Measurements from ENCODE around the gene PARVA. TPM values are rescaled to one million over a fixed set of nuclear protein-coding genes. Genes with fewer than 3 reads are reported as not detected.

PARVA gene
- total RNA-seq, 1 experiment from 2014 or later = 22.9 TPM

DNA sequence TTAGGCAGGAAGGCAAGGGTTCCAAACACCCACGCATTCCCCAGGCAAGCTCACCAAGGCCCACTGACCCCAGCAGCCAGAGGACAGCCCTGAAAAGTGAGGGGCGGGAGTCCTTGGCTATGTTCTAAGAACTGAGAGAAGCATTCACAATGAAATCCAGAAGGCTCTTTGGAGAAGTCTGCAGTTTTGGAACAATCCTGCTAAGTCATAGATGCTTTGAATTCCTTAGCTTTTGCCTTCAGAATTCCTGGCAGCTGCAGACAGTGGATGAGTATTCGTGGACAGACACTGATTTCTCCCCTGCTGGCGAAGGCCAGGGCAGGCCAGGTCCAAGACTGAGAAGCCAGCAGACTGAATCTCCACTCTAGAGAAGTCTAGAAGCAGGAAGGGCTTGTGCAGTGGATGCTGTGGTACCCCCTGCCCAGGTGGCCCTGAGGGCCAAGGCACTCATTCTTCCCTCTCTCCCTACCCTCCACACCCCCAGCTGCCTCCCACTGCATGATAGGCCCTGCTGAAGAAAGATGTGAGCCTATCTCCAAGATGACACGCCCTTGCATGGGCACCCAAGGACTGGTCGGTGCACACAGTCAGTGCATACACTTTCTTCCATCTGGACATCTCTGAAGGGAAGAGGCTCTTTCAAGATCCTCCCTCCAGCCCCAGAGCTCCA is 163.7 kb downstream of the PARVA start:
- no peak overlapping the region for H3K27ac Mint-ChIP-seq (ENCODE audit: unreplicated experiment)
- intact Hi-C loops (cut with micrococcal nuclease; ENCODE audit: unreplicated experiment) = no loop called here
- TF ChIP-seq, protein P1, sequence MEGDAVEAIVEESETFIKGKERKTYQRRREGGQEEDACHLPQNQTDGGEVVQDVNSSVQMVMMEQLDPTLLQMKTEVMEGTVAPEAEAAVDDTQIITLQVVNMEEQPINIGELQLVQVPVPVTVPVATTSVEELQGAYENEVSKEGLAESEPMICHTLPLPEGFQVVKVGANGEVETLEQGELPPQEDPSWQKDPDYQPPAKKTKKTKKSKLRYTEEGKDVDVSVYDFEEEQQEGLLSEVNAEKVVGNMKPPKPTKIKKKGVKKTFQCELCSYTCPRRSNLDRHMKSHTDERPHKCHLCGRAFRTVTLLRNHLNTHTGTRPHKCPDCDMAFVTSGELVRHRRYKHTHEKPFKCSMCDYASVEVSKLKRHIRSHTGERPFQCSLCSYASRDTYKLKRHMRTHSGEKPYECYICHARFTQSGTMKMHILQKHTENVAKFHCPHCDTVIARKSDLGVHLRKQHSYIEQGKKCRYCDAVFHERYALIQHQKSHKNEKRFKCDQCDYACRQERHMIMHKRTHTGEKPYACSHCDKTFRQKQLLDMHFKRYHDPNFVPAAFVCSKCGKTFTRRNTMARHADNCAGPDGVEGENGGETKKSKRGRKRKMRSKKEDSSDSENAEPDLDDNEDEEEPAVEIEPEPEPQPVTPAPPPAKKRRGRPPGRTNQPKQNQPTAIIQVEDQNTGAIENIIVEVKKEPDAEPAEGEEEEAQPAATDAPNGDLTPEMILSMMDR (IDR thresholded peaks at IDR 0.05; ENCODE audit: unreplicated experiment) = no peak
- CTCF ChIA-PET = interaction anchor here (0.6 kb wide), 1 partner anchor 8 kb away, joined by 4 read pairs; no protein-coding TSS in a partner anchor
- no TSS peak for BruUV-seq (replicated peaks)
- H3K4me1 Mint-ChIP-seq (ENCODE audit: low read depth, unreplicated experiment) = peaks cover 28% of the 10 kb centered on the region
- no peak overlapping the region for H3K4me3 Mint-ChIP-seq (ENCODE audit: low read depth, unreplicated experiment)
- DNase-seq = no peak
- peaks cover 17% of the 10 kb centered on the region for H3K27me3 Mint-ChIP-seq (ENCODE audit: unreplicated experiment)
- no peaks in the 10 kb centered on the region for H3K36me3 Mint-ChIP-seq (ENCODE audit: insufficient read depth, unreplicated experiment)
- no peaks in the 10 kb centered on the region for H3K9me3 Mint-ChIP-seq (ENCODE audit: low read depth, unreplicated experiment)

DNA sequence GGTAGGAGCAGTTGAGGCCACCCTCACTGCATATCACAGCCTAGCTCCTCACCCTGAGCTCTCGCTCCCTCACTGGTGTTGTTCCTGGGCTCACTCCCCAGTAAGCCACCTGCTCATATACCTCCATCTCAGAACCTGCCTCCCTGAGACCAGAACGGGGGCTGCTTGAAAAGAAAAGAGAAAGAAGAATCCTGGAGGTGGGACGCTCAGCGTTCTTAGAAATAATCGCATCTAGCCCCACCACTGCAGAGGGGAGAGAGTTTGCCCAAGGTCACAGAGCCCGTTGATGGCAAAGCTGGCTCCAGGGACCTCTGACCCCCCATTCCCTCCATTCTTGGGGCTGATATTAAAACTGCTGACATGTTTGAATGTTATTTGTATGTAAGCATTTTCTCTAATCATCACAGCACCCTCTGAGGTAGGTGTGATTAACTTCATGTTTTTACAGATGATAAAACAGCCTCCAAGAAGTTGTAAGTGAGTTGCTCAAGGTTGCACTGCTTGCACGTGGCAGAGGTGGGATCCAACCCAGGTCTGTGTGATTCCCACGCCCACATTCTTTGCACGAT is 164.3 kb downstream of the PARVA start:
- no peak for DNase-seq
- no peak overlapping the region for H3K4me3 Mint-ChIP-seq (ENCODE audit: low read depth, unreplicated experiment)
- BruUV-seq (replicated peaks) = no TSS peak
- peaks cover 28% of the 10 kb centered on the region for H3K4me1 Mint-ChIP-seq (ENCODE audit: low read depth, unreplicated experiment)
- H3K36me3 Mint-ChIP-seq (ENCODE audit: insufficient read depth, unreplicated experiment) = no peaks in the 10 kb centered on the region
- CTCF ChIA-PET = no interaction called here
- H3K27ac Mint-ChIP-seq (ENCODE audit: unreplicated experiment) = no peak overlapping the region
- TF ChIP-seq, protein P1 (IDR thresholded peaks at IDR 0.05; ENCODE audit: unreplicated experiment) = no peak
- intact Hi-C loops (cut with micrococcal nuclease; ENCODE audit: unreplicated experiment) = no loop called here
- H3K27me3 Mint-ChIP-seq (ENCODE audit: unreplicated experiment) = peaks cover 11% of the 10 kb centered on the region
- H3K9me3 Mint-ChIP-seq (ENCODE audit: low read depth, unreplicated experiment) = no peaks in the 10 kb centered on the region

DNA sequence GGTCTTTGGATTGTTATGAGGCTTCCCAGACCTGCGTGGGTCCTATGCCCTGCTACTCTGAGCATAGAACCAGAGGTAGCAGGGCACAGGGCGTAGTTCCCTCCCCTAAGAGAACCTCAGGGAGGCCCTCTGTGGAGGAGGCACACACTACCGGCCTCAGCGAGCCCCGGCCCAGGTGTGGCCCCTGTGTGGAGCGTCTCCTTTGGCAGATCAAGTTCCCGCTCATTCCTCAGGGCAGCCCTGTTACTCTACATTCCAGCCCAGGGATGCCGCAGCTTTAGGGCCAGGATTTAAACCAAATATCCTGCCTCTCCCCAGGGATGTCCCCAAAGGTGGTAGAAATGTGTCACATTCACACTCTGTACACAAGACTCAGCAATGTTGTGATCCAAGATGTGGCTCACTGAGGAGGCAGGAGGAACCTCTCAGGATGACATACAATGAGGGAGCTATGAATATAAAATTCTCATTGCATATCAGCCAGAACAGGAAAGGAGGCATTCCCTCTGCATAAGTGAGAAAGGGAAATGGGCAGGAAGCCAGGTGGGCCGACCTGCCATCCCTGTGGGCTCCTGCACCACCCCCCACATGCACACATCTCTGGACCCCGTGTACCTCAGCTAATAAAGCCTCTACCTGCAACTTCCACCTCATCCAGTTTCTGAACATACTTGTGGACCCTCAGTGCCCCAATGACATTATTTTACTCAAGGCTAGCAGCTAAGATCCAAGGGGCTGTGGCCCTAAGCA is 165.0 kb downstream of the PARVA start:
- H3K4me1 Mint-ChIP-seq (ENCODE audit: low read depth, unreplicated experiment) = peaks cover 28% of the 10 kb centered on the region
- BruUV-seq (replicated peaks) = no TSS peak
- TF ChIP-seq, protein P1 (IDR thresholded peaks at IDR 0.05; ENCODE audit: unreplicated experiment) = no peak

DNA sequence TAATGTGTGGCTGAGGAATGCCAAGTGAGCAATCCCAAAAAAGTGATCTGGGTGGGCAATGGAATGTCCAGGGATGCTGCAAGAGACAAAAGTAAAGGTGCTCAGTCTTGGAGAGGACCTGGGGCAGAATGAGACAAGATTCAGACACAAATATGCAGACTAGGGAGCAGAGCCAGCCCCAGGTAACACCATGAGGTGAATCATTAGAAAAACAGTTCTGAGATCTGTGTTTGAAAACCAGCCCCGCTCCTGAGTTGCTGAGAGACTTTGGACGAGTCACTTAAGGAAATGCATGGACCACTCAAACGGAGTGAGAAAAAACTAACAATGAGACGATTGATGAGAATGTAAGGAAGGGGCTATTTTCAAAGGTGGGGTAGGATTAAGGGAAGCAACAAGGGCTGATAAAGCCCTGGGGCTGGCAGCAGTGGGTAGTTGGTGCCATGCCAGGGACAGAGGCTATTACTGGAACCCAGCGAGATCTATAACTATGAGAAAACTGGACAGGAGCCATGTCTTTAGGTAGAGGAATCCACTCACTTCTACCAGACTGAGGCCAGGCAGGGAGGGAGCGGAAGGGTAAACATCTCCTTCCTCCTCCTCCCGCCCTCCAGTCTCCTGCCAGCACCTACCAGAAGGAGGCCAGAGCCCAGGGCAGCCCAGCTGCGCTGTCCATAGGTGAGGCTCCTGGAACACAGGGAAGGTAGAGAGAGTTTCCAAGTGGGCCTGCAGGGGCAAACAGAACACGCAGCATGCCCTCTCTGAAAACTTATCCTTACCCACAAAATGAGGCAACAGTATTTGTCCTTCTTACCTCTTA is 166.4 kb downstream of the PARVA start:
- peak; percentile 52 for DNase-seq
- intact Hi-C loops (cut with micrococcal nuclease; ENCODE audit: unreplicated experiment) = no loop called here
- no peaks in the 10 kb centered on the region for H3K36me3 Mint-ChIP-seq (ENCODE audit: insufficient read depth, unreplicated experiment)
- peak overlapping the region; percentile 19 for H3K27ac Mint-ChIP-seq (ENCODE audit: unreplicated experiment)
- BruUV-seq (replicated peaks) = no TSS peak
- no peaks in the 10 kb centered on the region for H3K27me3 Mint-ChIP-seq (ENCODE audit: unreplicated experiment)
- peak overlapping the region; percentile 31 for H3K4me3 Mint-ChIP-seq (ENCODE audit: low read depth, unreplicated experiment)
- no peaks in the 10 kb centered on the region for H3K9me3 Mint-ChIP-seq (ENCODE audit: low read depth, unreplicated experiment)
- CTCF ChIA-PET = no interaction called here
- TF ChIP-seq, protein P1 (IDR thresholded peaks at IDR 0.05; ENCODE audit: unreplicated experiment) = no peak
- H3K4me1 Mint-ChIP-seq (ENCODE audit: low read depth, unreplicated experiment) = peaks cover 28% of the 10 kb centered on the region

More for the DNA sequence above, 165.0 kb downstream of the PARVA start:
- H3K27me3 Mint-ChIP-seq (ENCODE audit: unreplicated experiment) = peaks cover 4% of the 10 kb centered on the region
- H3K36me3 Mint-ChIP-seq (ENCODE audit: insufficient read depth, unreplicated experiment) = no peaks in the 10 kb centered on the region
- H3K9me3 Mint-ChIP-seq (ENCODE audit: low read depth, unreplicated experiment) = no peaks in the 10 kb centered on the region
- intact Hi-C loops (cut with micrococcal nuclease; ENCODE audit: unreplicated experiment) = no loop called here
- CTCF ChIA-PET = no interaction called here
- no peak overlapping the region for H3K27ac Mint-ChIP-seq (ENCODE audit: unreplicated experiment)
- DNase-seq = no peak
- H3K4me3 Mint-ChIP-seq (ENCODE audit: low read depth, unreplicated experiment) = no peak overlapping the region

Data from Calu3 (cell line).